ENCODE results near the gene SLC38A10. TPM values are rescaled to one million over a fixed set of nuclear protein-coding genes. Genes with fewer than 3 reads are reported as not detected.

Gene SLC38A10
- total and polyA plus RNA-seq, 2 of the 13 experiments (the other 11 are each of a cell fraction or from before 2014, with no cell fraction given) = 23.4 to 55.8 TPM

DNA sequence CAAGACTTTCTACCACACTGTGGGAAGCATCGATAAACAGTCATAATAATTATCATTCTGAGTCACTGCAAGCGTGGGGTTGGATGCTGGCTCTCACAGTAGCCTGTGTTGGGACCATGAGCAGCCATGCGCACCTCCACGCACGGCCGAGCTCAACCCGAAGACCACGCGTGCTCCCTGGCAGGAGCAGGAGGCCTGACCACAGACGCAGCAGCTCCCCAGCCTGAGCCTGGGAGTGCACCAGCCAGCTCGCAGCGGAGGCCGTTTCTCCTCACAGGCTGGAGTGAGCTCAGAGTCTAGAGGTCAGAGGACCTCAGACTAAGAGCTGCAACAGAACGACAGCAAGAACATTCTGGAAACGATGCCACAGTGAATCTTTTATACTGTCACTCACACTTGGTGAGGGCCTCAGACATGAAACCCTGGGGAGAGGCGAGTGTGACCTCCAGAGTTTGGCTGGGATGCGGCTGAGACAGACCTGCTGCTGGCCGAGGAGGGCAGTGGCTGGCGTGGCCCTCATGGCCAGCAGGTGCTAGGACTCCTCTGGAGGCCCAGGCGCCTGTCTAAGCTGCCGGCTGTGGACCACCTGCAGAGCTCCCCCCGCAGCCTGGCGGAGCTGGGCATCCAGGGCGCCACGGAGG, 50.0 kb downstream of the SLC38A10 start (continued):
- TF ChIP-seq, protein P1, sequence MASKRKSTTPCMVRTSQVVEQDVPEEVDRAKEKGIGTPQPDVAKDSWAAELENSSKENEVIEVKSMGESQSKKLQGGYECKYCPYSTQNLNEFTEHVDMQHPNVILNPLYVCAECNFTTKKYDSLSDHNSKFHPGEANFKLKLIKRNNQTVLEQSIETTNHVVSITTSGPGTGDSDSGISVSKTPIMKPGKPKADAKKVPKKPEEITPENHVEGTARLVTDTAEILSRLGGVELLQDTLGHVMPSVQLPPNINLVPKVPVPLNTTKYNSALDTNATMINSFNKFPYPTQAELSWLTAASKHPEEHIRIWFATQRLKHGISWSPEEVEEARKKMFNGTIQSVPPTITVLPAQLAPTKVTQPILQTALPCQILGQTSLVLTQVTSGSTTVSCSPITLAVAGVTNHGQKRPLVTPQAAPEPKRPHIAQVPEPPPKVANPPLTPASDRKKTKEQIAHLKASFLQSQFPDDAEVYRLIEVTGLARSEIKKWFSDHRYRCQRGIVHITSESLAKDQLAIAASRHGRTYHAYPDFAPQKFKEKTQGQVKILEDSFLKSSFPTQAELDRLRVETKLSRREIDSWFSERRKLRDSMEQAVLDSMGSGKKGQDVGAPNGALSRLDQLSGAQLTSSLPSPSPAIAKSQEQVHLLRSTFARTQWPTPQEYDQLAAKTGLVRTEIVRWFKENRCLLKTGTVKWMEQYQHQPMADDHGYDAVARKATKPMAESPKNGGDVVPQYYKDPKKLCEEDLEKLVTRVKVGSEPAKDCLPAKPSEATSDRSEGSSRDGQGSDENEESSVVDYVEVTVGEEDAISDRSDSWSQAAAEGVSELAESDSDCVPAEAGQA (IDR thresholded peaks at IDR 0.05; ENCODE audit: low read depth) = no peak; the same call in 1 of the 2 replicates
- TF ChIP-seq, protein P1 (CRISPR knock-in tag; IDR thresholded peaks at IDR 0.05; ENCODE audit: borderline replicate concordance) = 0 out of 2 replicates have a peak, but pooled peaks have one; percentile 8
- TF ChIP-seq ZNF430 (CRISPR knock-in tag; IDR thresholded peaks at IDR 0.05) (no peak; the same call in 1 of the 2 replicates), GMEB1 (CRISPR knock-in tag; IDR thresholded peaks at IDR 0.05; ENCODE audit: borderline replicate concordance) (peak; percentile 34; the same call in 1 of the 2 replicates), MAFK (conservative IDR thresholded peaks at IDR 0.05 in 1 of 2, IDR thresholded peaks at IDR 0.05 in 1 of 2; ENCODE audit: low read length in 2 of 2) (no peak), MBD4 (IDR thresholded peaks at IDR 0.05; ENCODE audit: borderline replicate concordance, low read length) (no peak), GZF1 (CRISPR knock-in tag; IDR thresholded peaks at IDR 0.05) (no peak), ZNF136 (CRISPR knock-in tag; IDR thresholded peaks at IDR 0.05; ENCODE audit: low read depth) (no peak), GATAD1 (CRISPR knock-in tag; IDR thresholded peaks at IDR 0.05) (no peak)
- TF ChIP-seq, protein P2, sequence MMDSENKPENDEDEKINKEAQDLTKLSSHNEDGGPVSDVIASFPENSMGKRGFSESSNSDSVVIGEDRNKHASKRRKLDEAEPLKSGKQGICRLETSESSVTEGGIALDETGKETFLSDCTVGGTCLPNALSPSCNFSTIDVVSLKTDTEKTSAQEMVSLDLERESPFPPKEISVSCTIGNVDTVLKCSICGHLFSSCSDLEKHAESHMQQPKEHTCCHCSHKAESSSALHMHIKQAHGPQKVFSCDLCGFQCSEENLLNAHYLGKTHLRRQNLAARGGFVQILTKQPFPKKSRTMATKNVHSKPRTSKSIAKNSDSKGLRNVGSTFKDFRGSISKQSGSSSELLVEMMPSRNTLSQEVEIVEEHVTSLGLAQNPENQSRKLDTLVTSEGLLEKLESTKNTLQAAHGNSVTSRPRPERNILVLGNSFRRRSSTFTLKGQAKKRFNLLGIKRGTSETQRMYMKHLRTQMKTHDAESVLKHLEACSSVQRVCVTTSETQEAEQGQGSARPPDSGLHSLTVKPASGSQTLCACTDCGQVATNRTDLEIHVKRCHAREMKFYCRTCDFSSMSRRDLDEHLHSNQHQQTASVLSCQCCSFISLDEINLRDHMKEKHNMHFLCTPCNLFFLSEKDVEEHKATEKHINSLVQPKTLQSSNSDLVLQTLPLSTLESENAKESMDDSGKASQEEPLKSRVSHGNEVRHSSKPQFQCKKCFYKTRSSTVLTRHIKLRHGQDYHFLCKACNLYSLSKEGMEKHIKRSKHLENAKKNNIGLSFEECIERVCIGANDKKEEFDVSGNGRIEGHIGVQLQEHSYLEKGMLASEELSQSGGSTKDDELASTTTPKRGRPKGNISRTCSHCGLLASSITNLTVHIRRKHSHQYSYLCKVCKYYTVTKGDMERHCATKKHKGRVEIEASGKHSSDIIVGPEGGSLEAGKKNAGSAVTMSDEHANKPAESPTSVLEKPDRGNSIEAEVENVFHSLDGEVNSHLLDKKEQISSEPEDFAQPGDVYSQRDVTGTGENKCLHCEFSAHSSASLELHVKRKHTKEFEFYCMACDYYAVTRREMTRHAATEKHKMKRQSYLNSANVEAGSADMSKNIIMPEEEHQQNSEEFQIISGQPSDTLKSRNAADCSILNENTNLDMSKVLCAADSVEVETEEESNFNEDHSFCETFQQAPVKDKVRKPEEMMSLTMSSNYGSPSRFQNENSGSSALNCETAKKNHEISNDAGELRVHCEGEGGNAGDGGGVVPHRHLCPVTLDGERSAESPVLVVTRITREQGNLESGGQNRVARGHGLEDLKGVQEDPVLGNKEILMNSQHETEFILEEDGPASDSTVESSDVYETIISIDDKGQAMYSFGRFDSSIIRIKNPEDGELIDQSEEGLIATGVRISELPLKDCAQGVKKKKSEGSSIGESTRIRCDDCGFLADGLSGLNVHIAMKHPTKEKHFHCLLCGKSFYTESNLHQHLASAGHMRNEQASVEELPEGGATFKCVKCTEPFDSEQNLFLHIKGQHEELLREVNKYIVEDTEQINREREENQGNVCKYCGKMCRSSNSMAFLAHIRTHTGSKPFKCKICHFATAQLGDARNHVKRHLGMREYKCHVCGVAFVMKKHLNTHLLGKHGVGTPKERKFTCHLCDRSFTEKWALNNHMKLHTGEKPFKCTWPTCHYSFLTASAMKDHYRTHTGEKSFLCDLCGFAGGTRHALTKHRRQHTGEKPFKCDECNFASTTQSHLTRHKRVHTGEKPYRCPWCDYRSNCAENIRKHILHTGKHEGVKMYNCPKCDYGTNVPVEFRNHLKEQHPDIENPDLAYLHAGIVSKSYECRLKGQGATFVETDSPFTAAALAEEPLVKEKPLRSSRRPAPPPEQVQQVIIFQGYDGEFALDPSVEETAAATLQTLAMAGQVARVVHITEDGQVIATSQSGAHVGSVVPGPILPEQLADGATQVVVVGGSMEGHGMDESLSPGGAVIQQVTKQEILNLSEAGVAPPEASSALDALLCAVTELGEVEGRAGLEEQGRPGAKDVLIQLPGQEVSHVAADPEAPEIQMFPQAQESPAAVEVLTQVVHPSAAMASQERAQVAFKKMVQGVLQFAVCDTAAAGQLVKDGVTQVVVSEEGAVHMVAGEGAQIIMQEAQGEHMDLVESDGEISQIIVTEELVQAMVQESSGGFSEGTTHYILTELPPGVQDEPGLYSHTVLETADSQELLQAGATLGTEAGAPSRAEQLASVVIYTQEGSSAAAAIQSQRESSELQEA (CRISPR knock-in tag; IDR thresholded peaks at IDR 0.05; ENCODE audit: not compliant biosample characterization) = peak; percentile 85
- TF ChIP-seq, protein P3, sequence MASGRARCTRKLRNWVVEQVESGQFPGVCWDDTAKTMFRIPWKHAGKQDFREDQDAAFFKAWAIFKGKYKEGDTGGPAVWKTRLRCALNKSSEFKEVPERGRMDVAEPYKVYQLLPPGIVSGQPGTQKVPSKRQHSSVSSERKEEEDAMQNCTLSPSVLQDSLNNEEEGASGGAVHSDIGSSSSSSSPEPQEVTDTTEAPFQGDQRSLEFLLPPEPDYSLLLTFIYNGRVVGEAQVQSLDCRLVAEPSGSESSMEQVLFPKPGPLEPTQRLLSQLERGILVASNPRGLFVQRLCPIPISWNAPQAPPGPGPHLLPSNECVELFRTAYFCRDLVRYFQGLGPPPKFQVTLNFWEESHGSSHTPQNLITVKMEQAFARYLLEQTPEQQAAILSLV (CRISPR knock-in tag; IDR thresholded peaks at IDR 0.05; ENCODE audit: borderline replicate concordance) = 0 out of 2 replicates have a peak, but pooled peaks have one; percentile 20

All from HepG2 (cell line).